Adipocyte (in vitro differentiated cells): ENCODE results near the gene SRRM4.

ENCODE experiments used
- DNase-seq: peaks from one replicate; pipeline ENCODE4 v3.0.0-alpha.2; 2015; ENCODE audit warnings: low read depth
- H3K27me3 ChIP-seq: replicated peaks from 2 replicates; pipeline ENCODE4 v1.7.0; 2013; ENCODE audit warnings: mild to moderate bottlenecking, low read length, moderate library complexity; ENCODE audit not compliant: control insufficient read depth, insufficient read depth
- H3K36me3 ChIP-seq: 2 replicates; pipeline ENCODE4 v1.7.0; 2013; ENCODE audit warnings: low read length, mild to moderate bottlenecking, moderate library complexity; ENCODE audit not compliant: control insufficient read depth, insufficient read depth, severe bottlenecking
- H3K4me1 ChIP-seq: 2 replicates; pipeline ENCODE4 v1.7.0; 2013; ENCODE audit warnings: mild to moderate bottlenecking, low read length, moderate library complexity; ENCODE audit not compliant: control insufficient read depth, insufficient read depth
- H3K4me3 ChIP-seq: 2 replicates; pipeline ENCODE4 v1.7.0; 2013; ENCODE audit warnings: mild to moderate bottlenecking, low read length, moderate library complexity
- H3K9ac ChIP-seq: 2 replicates; pipeline ENCODE4 v1.7.0; 2013; ENCODE audit warnings: mild to moderate bottlenecking, low read length, moderate library complexity
- H3K9me3 ChIP-seq: 2 replicates; pipeline ENCODE4 v1.7.0; 2013; ENCODE audit warnings: mild to moderate bottlenecking, low read length, moderate library complexity; ENCODE audit not compliant: control insufficient read depth

Gene SRRM4

DNA sequence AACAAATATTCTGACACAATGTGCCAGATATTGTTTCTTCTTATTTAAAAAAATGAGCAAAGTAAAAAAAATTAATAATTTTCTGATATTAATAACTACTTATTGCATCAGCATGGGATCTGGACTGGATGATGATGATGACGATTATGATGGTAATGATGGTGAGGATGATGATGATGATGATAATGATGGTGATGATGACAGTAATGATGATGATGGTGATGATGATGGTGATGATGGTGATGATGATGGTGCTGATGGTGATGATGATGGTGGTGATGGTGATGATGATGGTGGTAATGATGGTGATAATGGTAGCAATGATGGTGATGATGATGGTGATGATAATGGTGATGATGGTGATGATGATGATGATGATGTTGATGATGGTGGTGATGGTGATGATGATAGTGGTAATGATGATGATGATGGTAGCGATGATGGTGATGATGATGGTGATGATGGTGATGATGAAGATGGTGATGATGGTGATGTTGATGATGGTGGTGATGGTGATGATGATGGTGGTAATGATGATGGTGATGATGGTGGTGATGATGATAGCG lies 94.0 kb downstream of the SRRM4 start:
- no peaks in the 10 kb centered on the region for H3K27me3 ChIP-seq
- no peaks in the 10 kb centered on the region for H3K4me1 ChIP-seq
- H3K4me3 ChIP-seq, result no peak overlapping the region
- no peaks in the 10 kb centered on the region for H3K9me3 ChIP-seq
- no peak for DNase-seq
- no peak overlapping the region for H3K9ac ChIP-seq
- no peaks in the 10 kb centered on the region for H3K36me3 ChIP-seq

DNA sequence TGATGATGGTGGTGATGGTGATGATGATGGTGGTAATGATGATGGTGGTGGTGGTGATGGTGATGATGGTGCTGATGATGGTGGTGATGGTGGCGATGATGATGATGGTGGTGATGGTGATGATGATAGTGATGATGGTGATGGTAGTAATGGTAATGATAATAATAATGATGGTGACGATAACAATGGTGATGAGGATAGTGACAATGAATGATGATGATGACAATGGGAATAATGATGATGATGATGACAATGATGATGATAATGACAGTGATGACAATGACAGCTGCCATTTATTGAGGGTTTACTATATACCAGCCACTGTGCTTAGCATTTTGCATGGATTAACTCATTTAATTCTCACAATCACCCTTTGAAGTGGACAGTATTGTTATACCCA lies 94.6 kb downstream of the SRRM4 start:
- no peak overlapping the region for H3K9ac ChIP-seq
- no peak overlapping the region for H3K4me3 ChIP-seq
- no peaks in the 10 kb centered on the region for H3K4me1 ChIP-seq
- H3K27me3 ChIP-seq, result no peaks in the 10 kb centered on the region
- no peaks in the 10 kb centered on the region for H3K36me3 ChIP-seq
- H3K9me3 ChIP-seq, result no peaks in the 10 kb centered on the region
- DNase-seq, result no peak

DNA sequence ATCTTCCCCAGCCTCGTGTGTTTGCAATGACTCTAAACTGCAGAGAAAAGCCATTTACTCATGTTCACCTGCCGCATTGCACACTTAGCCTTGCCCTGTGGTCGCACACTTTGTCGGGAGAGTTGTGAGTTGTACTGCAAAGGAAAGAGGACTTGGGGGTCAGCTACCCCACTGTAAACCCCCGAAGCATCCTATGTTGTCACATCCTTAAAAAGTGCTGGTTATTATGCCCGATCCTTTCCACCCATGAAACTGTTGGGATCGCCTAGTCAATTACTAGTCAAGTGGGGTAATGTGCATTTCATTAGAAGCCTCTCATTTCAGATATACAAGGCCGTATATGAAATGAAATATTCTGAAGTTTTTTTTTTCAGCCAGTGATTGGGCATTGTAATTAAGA lies 98.2 kb downstream of the SRRM4 start:
- Histone ChIP-seq H3K9me3 (no peaks in the 10 kb centered on the region), H3K4me1 (no peaks in the 10 kb centered on the region), H3K27me3 (peaks cover 12% of the 10 kb centered on the region), H3K36me3 (no peaks in the 10 kb centered on the region), H3K4me3 (no peak overlapping the region), H3K9ac (no peak overlapping the region)
- DNase-seq, result no peak

DNA sequence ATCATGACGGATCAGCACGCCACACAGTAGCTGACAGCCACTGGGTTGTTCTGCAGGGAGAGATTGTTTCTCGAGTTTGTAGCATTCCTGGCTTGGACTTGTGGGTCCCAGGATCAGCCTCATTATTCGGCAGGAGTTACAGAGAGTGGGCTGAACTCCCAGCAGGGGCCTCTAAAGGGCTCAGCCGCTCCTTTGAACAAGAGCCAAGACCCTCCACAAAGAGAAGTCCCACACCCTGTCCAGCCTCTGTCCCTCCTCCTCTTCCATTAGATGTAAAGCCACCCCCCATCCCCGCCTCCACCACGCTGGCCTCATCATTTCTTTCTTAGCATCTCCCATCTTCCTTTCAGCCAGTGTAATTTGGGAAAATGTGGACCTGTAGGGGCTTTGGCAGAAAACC lies 100.7 kb downstream of the SRRM4 start:
- H3K36me3 ChIP-seq, result no peaks in the 10 kb centered on the region
- no peak overlapping the region for H3K4me3 ChIP-seq
- DNase-seq, result no peak
- H3K9me3 ChIP-seq, result no peaks in the 10 kb centered on the region
- no peaks in the 10 kb centered on the region for H3K4me1 ChIP-seq
- H3K27me3 ChIP-seq, result peaks cover 12% of the 10 kb centered on the region
- no peak overlapping the region for H3K9ac ChIP-seq

DNA sequence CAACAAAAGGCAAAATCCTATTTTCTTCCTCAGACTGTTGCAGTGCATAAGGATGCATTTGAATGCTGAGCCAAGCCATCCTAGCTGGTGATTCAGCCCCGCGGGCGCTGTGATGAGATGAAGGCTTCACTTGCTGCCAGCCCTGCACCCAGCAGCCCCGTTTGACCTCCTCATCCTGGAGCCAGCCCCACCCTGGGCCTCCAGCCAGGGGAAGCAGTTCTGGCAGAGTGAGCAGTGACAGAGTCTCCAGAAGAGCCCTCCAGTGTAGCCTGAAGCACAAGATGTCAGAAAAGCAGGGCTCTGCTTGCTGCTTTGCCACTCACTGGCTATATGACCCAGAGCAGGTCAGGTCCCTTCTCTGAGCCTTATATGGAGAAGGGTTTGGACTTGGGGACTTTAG lies 101.2 kb downstream of the SRRM4 start:
- Histone ChIP-seq H3K9ac (no peak overlapping the region), H3K36me3 (no peaks in the 10 kb centered on the region), H3K27me3 (peaks cover 12% of the 10 kb centered on the region), H3K9me3 (no peaks in the 10 kb centered on the region), H3K4me1 (no peaks in the 10 kb centered on the region), H3K4me3 (no peak overlapping the region)
- no peak for DNase-seq

DNA sequence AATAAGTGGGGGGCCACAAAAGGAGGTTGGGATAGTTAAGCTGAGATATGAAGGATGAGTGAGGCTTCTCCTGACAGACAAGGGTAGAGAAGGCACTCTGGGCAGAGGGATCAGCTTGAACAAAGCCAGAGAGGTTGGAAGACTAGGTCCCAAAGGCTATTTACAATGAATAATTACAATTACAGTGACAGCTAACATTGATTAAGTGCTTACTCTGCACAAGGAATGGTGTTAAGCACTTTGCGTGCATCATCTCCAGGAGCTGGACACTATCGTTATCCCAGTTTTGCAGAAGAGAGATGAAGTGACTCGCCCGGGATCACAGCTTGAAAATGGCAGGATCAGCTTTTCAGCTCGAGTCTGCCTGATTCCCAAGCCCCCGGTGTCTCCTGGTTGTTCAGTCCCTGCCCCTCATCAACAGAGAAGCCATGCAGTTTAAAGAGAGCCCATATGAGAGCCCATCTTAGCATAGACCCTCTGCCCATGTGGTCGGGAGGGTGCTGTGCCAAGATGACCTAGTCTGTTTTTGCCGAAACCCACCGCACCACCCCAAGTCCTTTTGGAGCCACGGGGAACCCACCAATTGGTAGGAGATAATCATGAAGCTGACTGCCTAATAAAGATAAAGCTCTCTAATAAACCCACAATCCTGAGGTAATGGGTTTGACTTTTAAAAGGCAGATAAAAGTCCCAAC lies 107.5 kb downstream of the SRRM4 start:
- H3K4me1 ChIP-seq, result no peaks in the 10 kb centered on the region
- H3K9me3 ChIP-seq, result no peaks in the 10 kb centered on the region
- H3K27me3 ChIP-seq, result peaks cover 4% of the 10 kb centered on the region
- H3K9ac ChIP-seq, result no peak overlapping the region
- H3K36me3 ChIP-seq, result no peaks in the 10 kb centered on the region
- DNase-seq, result no peak
- no peak overlapping the region for H3K4me3 ChIP-seq

DNA sequence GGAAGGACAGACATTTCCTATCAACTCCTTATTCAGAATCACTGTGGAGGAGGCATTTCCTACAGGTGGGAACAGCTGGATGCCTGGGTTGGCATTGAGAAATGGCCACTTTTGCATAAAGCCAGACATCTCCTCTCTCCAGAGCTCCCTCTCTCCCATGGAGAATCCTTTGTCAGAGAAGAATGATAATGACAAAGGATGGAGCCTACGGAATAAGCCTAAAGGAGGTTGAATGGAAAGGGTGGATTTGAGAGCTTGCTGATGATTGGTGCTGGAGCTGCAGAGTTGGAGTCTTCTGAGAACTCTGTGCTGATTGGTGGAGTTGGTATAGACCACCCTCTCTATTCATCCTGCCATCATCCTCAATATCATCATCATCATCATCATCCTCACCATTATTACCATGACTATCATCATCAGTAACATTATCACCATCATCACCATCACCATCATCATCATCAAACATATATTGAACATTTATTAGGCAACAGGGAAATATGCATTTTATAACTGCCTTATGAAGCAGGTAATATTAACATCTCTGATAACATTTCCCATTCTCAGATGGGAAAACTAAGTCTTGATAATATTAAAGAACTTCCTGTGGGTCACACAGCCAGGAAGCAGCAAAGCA lies 108.2 kb downstream of the SRRM4 start:
- Histone ChIP-seq H3K9ac (no peak overlapping the region), H3K9me3 (no peaks in the 10 kb centered on the region), H3K4me3 (no peak overlapping the region), H3K36me3 (no peaks in the 10 kb centered on the region), H3K27me3 (peaks cover 4% of the 10 kb centered on the region), H3K4me1 (no peaks in the 10 kb centered on the region)
- DNase-seq, result no peak

DNA sequence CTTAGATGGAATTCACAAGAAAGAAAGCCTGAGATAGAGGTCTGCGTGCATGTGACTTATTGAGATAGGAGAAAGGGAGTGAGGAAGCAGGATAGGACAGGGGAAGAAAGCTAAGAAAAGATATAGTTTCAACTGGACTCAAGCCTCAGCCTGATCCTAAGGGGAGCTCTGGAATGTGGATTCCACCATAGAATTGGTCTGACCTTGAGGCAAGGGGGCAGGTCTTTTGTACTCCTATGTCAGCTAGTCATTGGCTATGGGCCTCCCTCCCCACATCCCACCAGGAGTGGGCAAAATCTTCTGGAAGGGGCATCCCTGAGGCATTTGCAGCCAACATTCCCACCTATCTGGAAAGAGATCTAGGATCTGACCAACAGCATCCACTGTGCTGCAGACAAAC lies 108.9 kb downstream of the SRRM4 start:
- Histone ChIP-seq H3K4me3 (no peak overlapping the region), H3K9me3 (no peaks in the 10 kb centered on the region), H3K27me3 (peaks cover 4% of the 10 kb centered on the region), H3K4me1 (no peaks in the 10 kb centered on the region), H3K9ac (no peak overlapping the region), H3K36me3 (no peaks in the 10 kb centered on the region)
- no peak for DNase-seq

DNA sequence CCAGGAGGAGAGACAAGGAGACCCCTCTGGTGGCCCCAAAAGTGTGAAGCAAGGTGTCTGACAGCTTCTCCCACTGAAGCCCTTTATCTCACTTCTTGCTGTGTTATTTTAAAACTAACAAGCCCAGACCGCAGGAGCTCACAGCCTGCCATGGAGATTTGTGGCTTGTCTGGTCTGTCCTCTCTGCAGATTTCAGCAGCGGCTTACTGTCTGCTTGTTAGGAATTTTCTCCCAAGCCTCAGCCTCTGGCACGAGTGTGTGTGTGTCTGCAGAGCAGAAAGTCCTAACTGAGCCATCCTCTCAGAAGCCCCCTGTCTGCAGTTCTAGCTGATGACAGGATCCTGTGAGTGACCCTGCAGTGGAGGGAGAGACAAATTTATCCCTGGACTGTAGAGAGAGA lies 109.5 kb downstream of the SRRM4 start:
- Histone ChIP-seq H3K9me3 (no peaks in the 10 kb centered on the region), H3K9ac (no peak overlapping the region), H3K4me3 (no peak overlapping the region), H3K4me1 (no peaks in the 10 kb centered on the region), H3K27me3 (peaks cover 4% of the 10 kb centered on the region), H3K36me3 (no peaks in the 10 kb centered on the region)
- DNase-seq, result no peak

DNA sequence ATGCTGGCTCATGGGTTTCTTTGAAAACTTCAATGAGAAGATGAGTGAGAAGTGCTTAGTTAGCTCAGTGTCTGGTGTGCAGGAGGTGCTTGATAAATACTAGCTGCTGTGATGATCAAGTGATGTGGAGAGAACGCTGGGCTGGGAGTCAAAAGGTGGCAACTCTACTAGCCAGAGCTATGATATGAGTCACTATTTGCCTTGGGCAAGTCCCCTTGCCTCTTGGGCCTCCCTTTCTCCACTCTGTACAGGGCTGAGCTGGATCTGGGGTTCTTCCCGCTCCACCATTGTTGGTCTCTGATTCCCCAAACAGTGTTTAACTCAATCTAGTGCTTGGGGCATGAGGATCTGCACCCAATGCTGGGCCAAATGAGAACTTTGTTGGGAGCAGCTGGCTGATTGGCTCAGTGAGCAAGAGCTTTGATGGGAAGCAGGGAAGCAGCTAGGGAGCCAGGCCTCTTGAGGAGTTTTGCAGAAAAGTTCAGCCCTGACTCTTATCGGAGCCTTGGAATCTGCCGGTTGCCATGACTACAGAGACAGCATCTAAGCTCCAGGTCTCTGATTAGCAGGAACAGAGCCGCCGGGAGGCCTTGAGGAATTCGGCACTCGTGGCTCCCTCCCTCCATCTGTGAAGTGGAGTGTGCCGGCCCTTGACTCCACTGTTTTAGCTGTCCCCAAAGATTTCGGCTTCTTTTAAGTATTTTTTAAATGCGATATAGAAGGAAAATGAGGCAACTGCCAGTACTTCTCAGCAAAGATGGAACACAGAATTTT lies 115.3 kb downstream of the SRRM4 start:
- Histone ChIP-seq H3K4me3 (no peak overlapping the region), H3K4me1 (no peaks in the 10 kb centered on the region), H3K36me3 (no peaks in the 10 kb centered on the region), H3K27me3 (no peaks in the 10 kb centered on the region), H3K9me3 (no peaks in the 10 kb centered on the region), H3K9ac (no peak overlapping the region)
- DNase-seq, result no peak

DNA sequence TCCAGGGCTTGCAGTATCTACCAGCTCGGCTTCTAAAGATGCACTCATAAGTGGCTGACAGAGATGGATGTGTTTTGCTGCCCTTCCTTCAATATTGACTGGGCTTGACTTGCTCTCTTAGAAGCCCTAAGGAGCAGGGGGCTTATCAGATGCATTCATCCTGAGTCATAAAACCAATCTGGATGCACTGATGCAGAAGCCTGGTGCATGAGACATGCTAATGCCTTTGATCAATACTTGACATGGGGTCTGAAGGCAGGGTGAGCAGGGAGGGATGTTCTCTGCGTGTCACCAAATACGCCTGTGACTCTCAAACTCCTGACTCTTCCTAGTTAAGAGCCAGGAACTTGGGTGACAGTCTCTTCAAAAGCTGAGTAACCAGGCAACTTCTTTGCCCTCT lies 119.6 kb downstream of the SRRM4 start:
- Histone ChIP-seq H3K4me1 (no peaks in the 10 kb centered on the region), H3K36me3 (no peaks in the 10 kb centered on the region), H3K9me3 (no peaks in the 10 kb centered on the region), H3K27me3 (no peaks in the 10 kb centered on the region), H3K9ac (no peak overlapping the region), H3K4me3 (no peak overlapping the region)
- no peak for DNase-seq
